HG03045 (cell line): ENCODE results near the gene HOXC4.
"Not testable (repeated sequence)": the region's sequence is repeated elsewhere in the genome, so short reads cannot be mapped to it uniquely, and the experiment has no call there.

Source experiments
- ATAC-seq: cut with Tn5 transposase; IDR thresholded peaks from one replicate; pipeline ENCODE4 v1.9.1; 2021; ENCODE audit warnings: mild to moderate bottlenecking, moderate library complexity; ENCODE audit not compliant: unreplicated experiment

HOXC4 gene

GRCh38 chr12:54081581-54082396 lies 28.2 kb downstream of the HOXC4 start:
- ATAC-seq, result not testable (repeated sequence)

- no peak for ATAC-seq
Observed at GRCh38 chr12:54082397-54082892, 28.8 kb downstream of the HOXC4 start.

GRCh38 chr12:54088011-54088410 lies 34.4 kb downstream of the HOXC4 start:
- not testable (repeated sequence) for ATAC-seq

- ATAC-seq, result not testable (repeated sequence)
Observed at GRCh38 chr12:54089465-54089864, 35.8 kb downstream of the HOXC4 start.

- not testable (repeated sequence) for ATAC-seq
Observed at GRCh38 chr12:54090312-54090711, 36.7 kb downstream of the HOXC4 start.

- ATAC-seq, result not testable (repeated sequence)
Observed at GRCh38 chr12:54092943-54093342, 39.3 kb downstream of the HOXC4 start.

GRCh38 chr12:54095928-54096327 lies 42.3 kb downstream of the HOXC4 start:
- not testable (repeated sequence) for ATAC-seq

GRCh38 chr12:54098644-54099043 lies 45.0 kb downstream of the HOXC4 start:
- not testable (repeated sequence) for ATAC-seq

GRCh38 chr12:54100588-54100987 lies 47.0 kb downstream of the HOXC4 start:
- not testable (repeated sequence) for ATAC-seq

GRCh38 chr12:54102223-54102622 lies 48.6 kb downstream of the HOXC4 start:
- not testable (repeated sequence) for ATAC-seq

- ATAC-seq, result not testable (repeated sequence)
Observed at GRCh38 chr12:54103827-54104226, 50.2 kb downstream of the HOXC4 start.
